ENCODE measurements around the gene MYL5.

DNA sequence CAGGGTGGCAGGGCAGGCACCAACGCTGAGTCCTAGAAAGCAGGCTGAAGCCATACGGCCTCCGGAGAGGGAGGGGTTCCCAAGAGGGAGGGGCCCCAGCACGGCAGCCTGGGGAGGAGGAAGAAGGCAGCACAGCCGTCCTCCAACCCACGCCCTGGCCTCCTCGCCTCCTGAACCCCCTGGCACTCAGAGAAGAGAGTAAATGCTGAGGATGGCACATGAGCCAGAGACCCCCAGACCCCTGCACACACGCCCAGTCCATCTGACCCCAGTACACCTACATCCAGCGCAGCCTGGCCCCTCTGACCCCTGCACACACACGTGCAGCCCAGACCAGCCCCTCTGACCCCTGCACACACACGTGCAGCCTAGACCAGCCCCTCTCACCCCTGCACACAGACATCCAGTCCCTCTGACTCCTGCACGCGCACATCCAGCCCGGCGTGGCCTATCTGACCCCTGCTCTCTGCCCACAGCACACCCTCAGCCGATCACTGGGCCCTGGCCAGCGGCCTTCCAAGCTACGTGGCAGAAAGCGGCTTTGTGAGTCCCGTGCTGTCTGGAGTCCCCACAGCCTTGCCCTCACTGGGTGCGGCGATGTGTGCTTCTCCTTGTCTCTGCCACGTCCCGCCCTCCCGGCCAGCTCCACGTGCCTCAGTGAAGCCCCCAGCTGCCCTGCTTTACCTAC lies 18.7 kb upstream of the MYL5 start:
- TF ChIP-seq, protein P1, sequence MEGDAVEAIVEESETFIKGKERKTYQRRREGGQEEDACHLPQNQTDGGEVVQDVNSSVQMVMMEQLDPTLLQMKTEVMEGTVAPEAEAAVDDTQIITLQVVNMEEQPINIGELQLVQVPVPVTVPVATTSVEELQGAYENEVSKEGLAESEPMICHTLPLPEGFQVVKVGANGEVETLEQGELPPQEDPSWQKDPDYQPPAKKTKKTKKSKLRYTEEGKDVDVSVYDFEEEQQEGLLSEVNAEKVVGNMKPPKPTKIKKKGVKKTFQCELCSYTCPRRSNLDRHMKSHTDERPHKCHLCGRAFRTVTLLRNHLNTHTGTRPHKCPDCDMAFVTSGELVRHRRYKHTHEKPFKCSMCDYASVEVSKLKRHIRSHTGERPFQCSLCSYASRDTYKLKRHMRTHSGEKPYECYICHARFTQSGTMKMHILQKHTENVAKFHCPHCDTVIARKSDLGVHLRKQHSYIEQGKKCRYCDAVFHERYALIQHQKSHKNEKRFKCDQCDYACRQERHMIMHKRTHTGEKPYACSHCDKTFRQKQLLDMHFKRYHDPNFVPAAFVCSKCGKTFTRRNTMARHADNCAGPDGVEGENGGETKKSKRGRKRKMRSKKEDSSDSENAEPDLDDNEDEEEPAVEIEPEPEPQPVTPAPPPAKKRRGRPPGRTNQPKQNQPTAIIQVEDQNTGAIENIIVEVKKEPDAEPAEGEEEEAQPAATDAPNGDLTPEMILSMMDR (IDR thresholded peaks at IDR 0.05; ENCODE audit: low read depth, low read length, missing input control), result no peak
- TF ChIP-seq RXRA (IDR thresholded peaks at IDR 0.05) (no peak), TAF1 (conservative IDR thresholded peaks at IDR 0.05) (no peak), JUND (IDR thresholded peaks at IDR 0.05) (no peak)
- TF ChIP-seq, protein P2, sequence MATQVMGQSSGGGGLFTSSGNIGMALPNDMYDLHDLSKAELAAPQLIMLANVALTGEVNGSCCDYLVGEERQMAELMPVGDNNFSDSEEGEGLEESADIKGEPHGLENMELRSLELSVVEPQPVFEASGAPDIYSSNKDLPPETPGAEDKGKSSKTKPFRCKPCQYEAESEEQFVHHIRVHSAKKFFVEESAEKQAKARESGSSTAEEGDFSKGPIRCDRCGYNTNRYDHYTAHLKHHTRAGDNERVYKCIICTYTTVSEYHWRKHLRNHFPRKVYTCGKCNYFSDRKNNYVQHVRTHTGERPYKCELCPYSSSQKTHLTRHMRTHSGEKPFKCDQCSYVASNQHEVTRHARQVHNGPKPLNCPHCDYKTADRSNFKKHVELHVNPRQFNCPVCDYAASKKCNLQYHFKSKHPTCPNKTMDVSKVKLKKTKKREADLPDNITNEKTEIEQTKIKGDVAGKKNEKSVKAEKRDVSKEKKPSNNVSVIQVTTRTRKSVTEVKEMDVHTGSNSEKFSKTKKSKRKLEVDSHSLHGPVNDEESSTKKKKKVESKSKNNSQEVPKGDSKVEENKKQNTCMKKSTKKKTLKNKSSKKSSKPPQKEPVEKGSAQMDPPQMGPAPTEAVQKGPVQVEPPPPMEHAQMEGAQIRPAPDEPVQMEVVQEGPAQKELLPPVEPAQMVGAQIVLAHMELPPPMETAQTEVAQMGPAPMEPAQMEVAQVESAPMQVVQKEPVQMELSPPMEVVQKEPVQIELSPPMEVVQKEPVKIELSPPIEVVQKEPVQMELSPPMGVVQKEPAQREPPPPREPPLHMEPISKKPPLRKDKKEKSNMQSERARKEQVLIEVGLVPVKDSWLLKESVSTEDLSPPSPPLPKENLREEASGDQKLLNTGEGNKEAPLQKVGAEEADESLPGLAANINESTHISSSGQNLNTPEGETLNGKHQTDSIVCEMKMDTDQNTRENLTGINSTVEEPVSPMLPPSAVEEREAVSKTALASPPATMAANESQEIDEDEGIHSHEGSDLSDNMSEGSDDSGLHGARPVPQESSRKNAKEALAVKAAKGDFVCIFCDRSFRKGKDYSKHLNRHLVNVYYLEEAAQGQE (IDR thresholded peaks at IDR 0.05), result no peak

Data from liver (tissue), 3 donors.